Uterus (tissue), 2 donors: ENCODE measurements around the gene CMTM3.

Experiments
- POLR2A ChIP-seq, 2 donors: fragments of 450-650 bp; IDR thresholded peaks; one replicate each; pipeline ENCODE4 v1.6.1; 2016; ENCODE audit warnings: antibody characterized with exemption in 2 of 2, mild to moderate bottlenecking in 1 of 2, moderate library complexity in 1 of 2
- TF ChIP-seq, protein P1 (sequence below), 4 experiments: fragments of 200-600 bp in 2 of 4; fragments of 450-650 bp in 2 of 4; sonication (generic) in 2 of 4; IDR thresholded peaks; one replicate each; pipeline ENCODE4 v1.5.1; 2016 to 2019; ENCODE audit warnings: antibody characterized with exemption in 4 of 4, mild to moderate bottlenecking in 2 of 4, moderate library complexity in 1 of 4

DNA sequence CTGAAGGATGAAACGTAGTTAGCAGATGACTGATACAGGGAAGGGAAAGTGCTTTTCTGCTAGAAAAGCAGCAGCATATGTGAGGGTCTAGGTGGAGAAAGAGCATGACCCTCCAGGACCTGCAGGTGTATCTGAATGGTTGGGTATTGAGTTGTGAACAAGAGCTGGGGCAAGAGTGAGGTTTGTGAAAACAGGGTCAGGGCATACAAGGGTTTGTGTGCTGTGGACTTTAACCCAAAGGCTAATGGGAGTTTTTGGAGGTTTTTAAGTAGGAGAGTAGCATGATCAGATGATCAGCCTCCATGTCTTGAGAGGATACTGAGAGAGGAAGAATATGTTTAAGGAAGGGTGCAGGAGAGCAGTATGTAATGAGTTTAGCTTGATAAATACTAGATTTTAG, 44.4 kb upstream of the CMTM3 start:
- TF ChIP-seq, protein P1, sequence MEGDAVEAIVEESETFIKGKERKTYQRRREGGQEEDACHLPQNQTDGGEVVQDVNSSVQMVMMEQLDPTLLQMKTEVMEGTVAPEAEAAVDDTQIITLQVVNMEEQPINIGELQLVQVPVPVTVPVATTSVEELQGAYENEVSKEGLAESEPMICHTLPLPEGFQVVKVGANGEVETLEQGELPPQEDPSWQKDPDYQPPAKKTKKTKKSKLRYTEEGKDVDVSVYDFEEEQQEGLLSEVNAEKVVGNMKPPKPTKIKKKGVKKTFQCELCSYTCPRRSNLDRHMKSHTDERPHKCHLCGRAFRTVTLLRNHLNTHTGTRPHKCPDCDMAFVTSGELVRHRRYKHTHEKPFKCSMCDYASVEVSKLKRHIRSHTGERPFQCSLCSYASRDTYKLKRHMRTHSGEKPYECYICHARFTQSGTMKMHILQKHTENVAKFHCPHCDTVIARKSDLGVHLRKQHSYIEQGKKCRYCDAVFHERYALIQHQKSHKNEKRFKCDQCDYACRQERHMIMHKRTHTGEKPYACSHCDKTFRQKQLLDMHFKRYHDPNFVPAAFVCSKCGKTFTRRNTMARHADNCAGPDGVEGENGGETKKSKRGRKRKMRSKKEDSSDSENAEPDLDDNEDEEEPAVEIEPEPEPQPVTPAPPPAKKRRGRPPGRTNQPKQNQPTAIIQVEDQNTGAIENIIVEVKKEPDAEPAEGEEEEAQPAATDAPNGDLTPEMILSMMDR (IDR thresholded peaks at IDR 0.05): no peak
- no peak for TF ChIP-seq POLR2A (IDR thresholded peaks at IDR 0.05)
